GM23248 (cell line): Measurements from ENCODE around the gene SCN2A. TPM values are rescaled to one million over a fixed set of nuclear protein-coding genes. Genes with fewer than 3 reads are reported as not detected.
"Not testable (repeated sequence)": the region's sequence is repeated elsewhere in the genome, so short reads cannot be mapped to it uniquely, and the experiment has no call there.

ENCODE experiments used
- DNase-seq: peaks from one replicate; pipeline ENCODE4 v3.0.0-alpha.2; 2015
- H2AFZ ChIP-seq: fragments of 200-600 bp; sonication (generic); 2 replicates; pipeline ENCODE4 v1.6.1; 2016; ENCODE audit warnings: antibody characterized with exemption
- H3F3A ChIP-seq: fragments of 200-600 bp; sonication (generic); 2 replicates; pipeline ENCODE4 v1.6.1; 2016; ENCODE audit warnings: mild to moderate bottlenecking, antibody characterized with exemption, mixed run types; ENCODE audit not compliant: insufficient read depth
- H3K27ac ChIP-seq: fragments of 200-600 bp; sonication (generic); 2 replicates; pipeline ENCODE4 v1.5.1; 2016; ENCODE audit warnings: mild to moderate bottlenecking
- H3K27me3 ChIP-seq: fragments of 200-600 bp; sonication (generic); replicated peaks from 2 replicates; pipeline ENCODE4 v1.6.1; 2016; ENCODE audit warnings: mild to moderate bottlenecking; ENCODE audit not compliant: insufficient read depth
- H3K36me3 ChIP-seq: fragments of 200-600 bp; sonication (generic); 2 replicates; pipeline ENCODE4 v1.6.1; 2016; ENCODE audit warnings: low read depth, mild to moderate bottlenecking
- H3K4me1 ChIP-seq: fragments of 200-600 bp; sonication (generic); 2 replicates; pipeline ENCODE4 v1.6.1; 2016; ENCODE audit warnings: mild to moderate bottlenecking; ENCODE audit not compliant: insufficient read depth
- H3K4me2 ChIP-seq: fragments of 200-600 bp; sonication (generic); one replicate; pipeline ENCODE4 v1.6.1; 2016; ENCODE audit warnings: mild to moderate bottlenecking; ENCODE audit not compliant: unreplicated experiment
- H3K4me3 ChIP-seq: fragments of 200-600 bp; sonication (generic); 2 replicates; pipeline ENCODE4 v1.5.1; 2016; ENCODE audit warnings: mild to moderate bottlenecking
- H3K79me2 ChIP-seq: fragments of 200-600 bp; sonication (generic); 2 replicates; pipeline ENCODE4 v1.6.1; 2016; ENCODE audit warnings: mild to moderate bottlenecking; ENCODE audit not compliant: insufficient read depth
- H3K9ac ChIP-seq: fragments of 200-600 bp; sonication (generic); 2 replicates; pipeline ENCODE4 v1.6.1; 2016; ENCODE audit warnings: mild to moderate bottlenecking
- H3K9me2 ChIP-seq: fragments of 200-600 bp; sonication (generic); 2 replicates; pipeline ENCODE4 v1.6.1; 2016; ENCODE audit warnings: mixed run types, mild to moderate bottlenecking, moderate library complexity; ENCODE audit not compliant: insufficient read depth
- H3K9me3 ChIP-seq: fragments of 200-600 bp; sonication (generic); one replicate; pipeline ENCODE4 v1.6.1; 2017; ENCODE audit warnings: low read depth
- H4K20me1 ChIP-seq: fragments of 200-600 bp; sonication (generic); 2 replicates; pipeline ENCODE4 v1.6.0; 2016; ENCODE audit not compliant: insufficient read depth
- EZH2 ChIP-seq: fragments of 200-600 bp; sonication (generic); IDR thresholded peaks from 2 replicates; pipeline ENCODE4 v1.6.1; 2018; ENCODE audit warnings: antibody characterized with exemption, mild to moderate bottlenecking; ENCODE audit not compliant: insufficient read depth, poor library complexity, severe bottlenecking
- EZH2phosphoT487 ChIP-seq: fragments of 200-600 bp; sonication (generic); IDR thresholded peaks from 2 replicates; pipeline ENCODE4 v1.6.1; 2018; ENCODE audit warnings: antibody characterized with exemption, moderate library complexity, mild to moderate bottlenecking, low read depth; ENCODE audit not compliant: insufficient read depth
- WGBS, 2 experiments: methylation state at CpG; one replicate each; pipeline ENCODE4 v1.1.6; 2015 to 2017; ENCODE audit warnings: low lambda C conversion rate in 2 of 2, low coverage in 1 of 2; ENCODE audit errors: missing lambda C conversion rate in 2 of 2; 5-methylcytosine and 5-hydroxymethylcytosine counted together
- in situ Hi-C: fragments of 300-500 bp; cut with MboI; formaldehyde crosslinking; loops from 2 replicates; pipeline ENCODE4 v1.15.0; 2020
- polyA plus RNA-seq: library from polyadenylated mRNA; unstranded; fragments of >200 nt; fragmentation: Nextera tagmentation; extraction: Ambion mirVana; gene quantifications from 2 replicates; pipeline ENCODE4 v1.2.1, GENCODE V29; 2016
- total RNA-seq: library from RNA; depleted of rRNA; stranded (reverse); fragments of >200 nt; shearing (Covaris generic); gene quantifications from 2 replicates; pipeline ENCODE4 v1.2.3, GENCODE V29; 2014

The SCN2A gene
- total and polyA plus RNA-seq, 2 experiments from 2014 or later: 1.6 to 2.2 TPM

DNA sequence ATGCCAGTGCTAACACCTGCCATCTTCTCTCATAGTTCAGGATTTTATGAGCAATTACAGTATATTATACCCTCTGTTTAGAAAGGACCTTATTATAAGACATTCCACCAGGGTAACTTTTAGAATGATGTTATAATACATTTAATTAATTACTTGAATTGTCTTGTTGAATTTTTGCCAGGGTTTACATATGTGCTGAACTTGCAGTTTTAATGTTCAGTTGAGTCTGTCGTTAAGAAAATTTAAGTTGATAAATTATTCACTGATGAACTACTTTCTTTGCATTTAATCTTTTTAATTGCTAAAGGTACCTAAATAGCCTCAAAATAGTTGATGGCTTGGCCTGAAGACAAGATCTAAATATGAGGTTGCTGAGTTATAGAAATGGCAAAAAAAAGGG, 68.1 kb downstream of the SCN2A start:
- Histone ChIP-seq H3F3A (no peaks in the 10 kb centered on the region), H3K4me2 (no peak overlapping the region), H3K9ac (no peak overlapping the region), H3K79me2 (no peaks in the 10 kb centered on the region), H3K27me3 (no peaks in the 10 kb centered on the region), H3K9me2 (no peaks in the 10 kb centered on the region), H3K27ac (no peak overlapping the region), H2AFZ (no peak overlapping the region), H3K9me3 (no peaks in the 10 kb centered on the region), H3K36me3 (no peaks in the 10 kb centered on the region), H3K4me1 (no peaks in the 10 kb centered on the region), H3K4me3 (no peak overlapping the region), H4K20me1 (no peaks in the 10 kb centered on the region)
- DNase-seq: no peak
- in situ Hi-C loops: no loop called here
- TF ChIP-seq EZH2phosphoT487 (no peak), EZH2 (no peak)
- 48 to 60% methylated on average over 1 of the region's 1 CpG for WGBS, 2 experiments

DNA sequence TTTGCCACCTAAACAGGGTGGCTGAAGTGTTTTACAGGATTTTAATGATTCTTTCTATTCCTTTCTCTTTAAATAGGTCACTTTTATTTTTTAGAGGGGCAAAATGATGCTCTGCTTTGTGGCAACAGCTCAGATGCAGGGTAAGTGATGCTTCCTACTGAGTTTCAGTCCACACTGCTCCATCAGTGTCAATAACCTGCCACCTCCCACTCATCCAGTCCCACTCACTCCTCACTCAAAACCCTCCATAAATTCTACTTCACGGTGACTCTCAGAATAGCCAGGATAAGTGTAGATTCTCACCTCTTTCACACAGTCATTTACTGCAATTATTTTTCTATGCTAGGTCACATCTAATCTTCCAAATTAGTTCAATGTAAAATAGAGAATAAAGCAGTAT, 72.7 kb downstream of the SCN2A start:
- Histone ChIP-seq H3K4me3 (no peak overlapping the region), H3K27me3 (no peaks in the 10 kb centered on the region), H3K79me2 (no peaks in the 10 kb centered on the region), H3K9ac (no peak overlapping the region), H3K9me3 (no peaks in the 10 kb centered on the region), H3F3A (no peaks in the 10 kb centered on the region), H3K9me2 (no peaks in the 10 kb centered on the region), H3K4me2 (no peak overlapping the region), H4K20me1 (no peaks in the 10 kb centered on the region), H3K4me1 (no peaks in the 10 kb centered on the region), H3K27ac (no peak overlapping the region), H2AFZ (no peak overlapping the region), H3K36me3 (no peaks in the 10 kb centered on the region)
- in situ Hi-C loops: no loop called here
- TF ChIP-seq EZH2phosphoT487: no peak
- 84 to 95% methylated on average over 1 of the region's 1 CpG for WGBS, 2 experiments
- no peak for DNase-seq

DNA sequence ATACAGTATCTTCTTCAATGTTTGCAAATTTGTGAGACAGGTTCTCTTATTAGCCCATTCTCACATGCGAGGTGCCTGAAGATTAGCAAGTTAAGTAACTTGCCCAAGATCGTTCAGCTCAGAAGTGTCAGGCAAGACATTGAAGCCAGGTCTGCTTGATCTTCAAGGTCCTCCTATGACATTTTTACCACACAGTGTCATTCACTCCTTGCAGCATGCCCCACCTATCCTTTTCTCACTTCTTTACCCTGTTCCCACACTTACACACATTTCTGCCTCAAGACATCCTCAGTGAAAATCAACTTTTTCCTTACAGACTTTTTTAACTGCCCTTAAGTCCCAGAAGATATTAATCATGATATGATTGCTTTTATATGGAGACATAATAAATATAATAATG, 73.8 kb downstream of the SCN2A start:
- Histone ChIP-seq H3K27me3 (no peaks in the 10 kb centered on the region), H3K4me3 (no peak overlapping the region), H3F3A (no peaks in the 10 kb centered on the region), H3K9me3 (no peaks in the 10 kb centered on the region), H2AFZ (no peak overlapping the region), H3K4me1 (no peaks in the 10 kb centered on the region), H3K79me2 (no peaks in the 10 kb centered on the region), H3K27ac (no peak overlapping the region), H4K20me1 (no peaks in the 10 kb centered on the region), H3K4me2 (no peak overlapping the region), H3K9ac (no peak overlapping the region), H3K9me2 (no peaks in the 10 kb centered on the region), H3K36me3 (no peaks in the 10 kb centered on the region)
- WGBS, 2 experiments: 57 to 65% methylated on average over 2 of the region's 2 CpGs
- no peak for DNase-seq
- TF ChIP-seq EZH2 (no peak), EZH2phosphoT487 (no peak)
- in situ Hi-C loops: no loop called here

DNA sequence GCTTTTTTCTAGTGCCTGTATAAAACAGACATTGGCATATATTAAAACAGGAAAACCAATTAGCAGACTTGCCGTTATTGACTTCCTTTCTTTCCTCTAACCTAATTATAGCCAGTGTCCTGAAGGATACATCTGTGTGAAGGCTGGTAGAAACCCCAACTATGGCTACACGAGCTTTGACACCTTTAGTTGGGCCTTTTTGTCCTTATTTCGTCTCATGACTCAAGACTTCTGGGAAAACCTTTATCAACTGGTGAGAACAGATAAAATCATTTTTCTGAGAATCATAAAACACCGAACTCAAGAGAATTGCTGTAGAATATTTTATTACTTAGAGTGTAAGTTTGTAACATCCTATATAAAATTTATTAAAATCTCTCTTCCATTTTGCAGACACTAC, 74.3 kb downstream of the SCN2A start:
- Histone ChIP-seq H3K27ac (no peak overlapping the region), H3K36me3 (no peaks in the 10 kb centered on the region), H3K4me1 (no peaks in the 10 kb centered on the region), H3K9ac (no peak overlapping the region), H3K27me3 (no peaks in the 10 kb centered on the region), H3K4me3 (no peak overlapping the region), H3K79me2 (no peaks in the 10 kb centered on the region), H3K9me3 (no peaks in the 10 kb centered on the region), H4K20me1 (no peaks in the 10 kb centered on the region), H3F3A (no peaks in the 10 kb centered on the region), H2AFZ (no peak overlapping the region), H3K9me2 (no peaks in the 10 kb centered on the region), H3K4me2 (no peak overlapping the region)
- TF ChIP-seq EZH2 (no peak), EZH2phosphoT487 (no peak)
- in situ Hi-C loops: no loop called here
- DNase-seq: no peak
- WGBS, 2 experiments: 66 to 70% methylated on average over 4 of the region's 4 CpGs

DNA sequence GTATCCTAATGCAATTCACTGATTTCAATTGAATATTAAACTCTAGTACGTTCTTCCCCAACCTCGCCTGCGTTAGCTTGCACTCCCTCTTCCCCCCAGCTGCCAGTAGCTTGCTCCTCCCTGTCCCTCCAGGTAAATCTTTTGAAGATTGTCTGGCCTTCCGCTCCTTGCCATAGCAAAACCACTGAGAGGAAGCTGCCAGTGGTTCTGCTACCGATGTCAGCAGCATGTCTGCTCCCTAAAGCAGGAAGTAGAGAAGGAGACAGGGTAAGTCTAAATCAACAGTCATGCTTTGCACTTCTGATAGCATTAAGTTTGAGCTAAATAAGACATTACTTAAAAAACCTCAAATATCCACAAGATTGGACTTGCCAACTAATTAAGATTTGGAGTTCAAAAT, 89.1 kb downstream of the SCN2A start:
- in situ Hi-C loops: no loop called here

DNA sequence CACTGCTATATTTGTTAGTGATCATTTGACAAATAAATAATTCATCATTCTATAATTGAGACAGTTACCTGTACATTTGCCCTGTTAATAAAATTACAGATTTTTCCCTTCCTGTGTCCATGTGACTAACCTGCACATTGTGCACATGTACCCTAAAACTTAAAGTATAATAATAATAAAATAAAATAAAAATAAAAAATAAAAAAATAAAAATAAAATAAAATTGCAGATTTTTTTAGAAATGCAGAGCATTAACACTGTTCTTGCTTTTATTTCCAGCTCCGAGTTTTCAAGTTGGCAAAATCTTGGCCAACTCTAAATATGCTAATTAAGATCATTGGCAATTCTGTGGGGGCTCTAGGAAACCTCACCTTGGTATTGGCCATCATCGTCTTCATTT, 105.1 kb downstream of the SCN2A start:
- H3K4me1 ChIP-seq, H3K4me3 ChIP-seq, H2AFZ ChIP-seq, H4K20me1 ChIP-seq, H3K79me2 ChIP-seq, H3K9ac ChIP-seq, in situ Hi-C loops, H3F3A ChIP-seq, H3K36me3 ChIP-seq, H3K9me3 ChIP-seq, H3K4me2 ChIP-seq, H3K9me2 ChIP-seq, DNase-seq, H3K27me3 ChIP-seq, H3K27ac ChIP-seq: not testable (repeated sequence)
- 57 to 60% methylated on average over 2 of the region's 2 CpGs for WGBS, 2 experiments

More for the DNA sequence above, 89.1 kb downstream of the SCN2A start:
- no peaks in the 10 kb centered on the region for H3K4me1 ChIP-seq
- H3K9ac ChIP-seq: no peak overlapping the region
- no peak overlapping the region for H3K4me3 ChIP-seq
- no peaks in the 10 kb centered on the region for H4K20me1 ChIP-seq
- no peak overlapping the region for H2AFZ ChIP-seq
- no peak overlapping the region for H3K4me2 ChIP-seq
- no peak for DNase-seq
- H3F3A ChIP-seq: no peaks in the 10 kb centered on the region
- 74 to 75% methylated on average over 5 of the region's 5 CpGs for WGBS, 2 experiments
- H3K9me3 ChIP-seq: no peaks in the 10 kb centered on the region
- no peaks in the 10 kb centered on the region for H3K9me2 ChIP-seq
- H3K27ac ChIP-seq: no peak overlapping the region
- H3K36me3 ChIP-seq: no peaks in the 10 kb centered on the region
- TF ChIP-seq EZH2phosphoT487 (no peak), EZH2 (no peak)
- H3K79me2 ChIP-seq: no peaks in the 10 kb centered on the region
- H3K27me3 ChIP-seq: no peaks in the 10 kb centered on the region
